Stimulated activated CD8-positive, alpha-beta memory T cell treated with anti-CD3 and anti-CD28 coated beads, Interleukin-12 subunit alpha, Interleukin-12 subunit beta, amount 100 ng/mL, for 4 hours (primary cell): ENCODE data around the gene CHP2.
"Not testable (repeated sequence)": the region's sequence is repeated elsewhere in the genome, so short reads cannot be mapped to it uniquely, and the experiment has no call there.

Experiments used
- DNase-seq: peaks from one replicate; pipeline ENCODE4 v3.0.0-alpha.2; 2020; ENCODE audit warnings: low read depth

The CHP2 gene

DNA sequence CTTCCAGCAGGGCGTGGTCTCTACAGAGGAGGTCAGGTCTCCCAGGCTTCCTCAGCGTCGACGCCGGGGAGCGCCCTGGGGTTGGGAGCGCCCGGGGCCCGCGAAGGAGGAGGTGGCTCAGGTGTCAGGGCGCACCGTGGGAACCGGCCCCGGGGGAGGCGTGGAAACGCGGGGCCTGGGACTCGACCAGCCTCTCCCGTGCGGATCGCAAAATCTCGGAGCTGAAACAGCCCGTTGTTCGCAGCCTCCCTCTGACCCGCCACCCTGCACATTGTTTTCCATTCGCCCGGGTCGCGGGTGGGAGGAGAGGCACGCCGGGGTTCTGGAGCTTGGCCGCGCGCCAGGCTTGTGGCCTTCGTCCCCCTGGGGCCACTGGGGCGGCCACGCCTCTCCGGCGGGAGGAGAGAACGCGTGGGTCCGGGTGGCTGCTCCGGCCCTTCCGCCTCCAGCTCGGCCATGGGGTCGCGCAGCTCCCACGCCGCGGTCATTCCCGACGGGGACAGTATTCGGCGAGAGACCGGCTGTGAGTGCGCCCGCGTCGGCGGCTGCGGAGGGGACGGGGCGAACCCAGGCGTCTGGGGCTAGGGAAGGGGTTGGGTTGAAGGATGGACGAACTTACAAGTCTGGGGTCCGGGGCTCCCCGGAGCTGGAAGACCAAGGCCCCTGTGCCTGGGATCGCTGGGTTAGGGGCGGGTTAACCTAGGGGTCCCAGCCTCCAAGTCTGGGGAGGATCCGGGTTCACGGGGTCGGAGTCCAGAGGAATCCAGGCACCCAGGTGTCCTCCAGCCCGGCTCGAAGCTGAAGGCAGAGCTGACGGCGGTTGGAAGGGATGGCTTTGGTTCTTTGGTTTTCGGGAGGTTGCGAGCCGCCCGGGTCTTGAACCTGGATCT, at the start of gene CHP2:
TSS of gene CHP2 (plus strand) at position 433 of the 890 bp plus-strand sequence. CDS start at position 457, 24 bp downstream.
- no peak for DNase-seq

GRCh38 chr16:23705517-23705902, 49.3 kb upstream of the CHP2 start:
- DNase-seq = no peak

GRCh38 chr16:23706439-23706838, 48.4 kb upstream of the CHP2 start:
- DNase-seq = no peak

DNA sequence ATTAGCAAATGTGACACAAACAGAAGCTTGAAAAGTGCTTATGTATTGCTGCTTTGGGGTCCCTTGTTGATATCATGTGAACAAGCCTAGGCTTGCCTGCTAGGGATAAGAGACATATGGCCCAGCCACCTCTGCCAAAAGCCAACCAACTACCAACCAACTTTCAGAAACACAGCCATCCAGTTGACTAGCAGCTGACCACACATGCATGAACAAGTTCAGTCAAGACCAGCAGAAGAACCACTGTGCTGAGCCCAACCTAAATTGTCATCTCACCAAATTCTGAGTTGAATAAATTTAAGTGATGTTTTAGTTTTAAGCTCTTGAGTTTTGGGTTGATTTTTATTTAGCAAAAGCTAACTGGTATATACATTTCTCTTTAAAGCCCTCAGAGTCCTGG, 45.3 kb upstream of the CHP2 start:
- no peak for DNase-seq

DNA sequence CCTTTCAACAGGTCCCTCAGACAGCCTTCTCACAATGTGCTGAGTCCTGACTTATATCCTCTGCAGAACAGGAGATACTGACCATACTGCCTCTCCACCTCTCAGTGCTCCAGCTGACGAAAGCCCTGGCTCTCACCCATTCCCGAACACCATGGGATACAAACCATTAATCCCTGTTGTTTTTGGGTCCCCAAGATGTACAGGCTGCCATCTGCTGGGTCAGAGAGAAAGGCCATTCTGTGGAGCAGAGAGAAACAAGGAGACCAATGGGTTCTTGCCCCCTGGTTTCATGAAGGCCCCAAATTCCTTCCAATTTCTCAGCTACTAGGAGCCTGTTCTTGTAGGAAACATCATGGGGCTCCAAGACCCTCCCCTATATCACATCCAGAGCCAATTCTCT, 44.8 kb upstream of the CHP2 start:
- DNase-seq = no peak

GRCh38 chr16:23710504-23710903, 44.3 kb upstream of the CHP2 start:
- no peak for DNase-seq

DNA sequence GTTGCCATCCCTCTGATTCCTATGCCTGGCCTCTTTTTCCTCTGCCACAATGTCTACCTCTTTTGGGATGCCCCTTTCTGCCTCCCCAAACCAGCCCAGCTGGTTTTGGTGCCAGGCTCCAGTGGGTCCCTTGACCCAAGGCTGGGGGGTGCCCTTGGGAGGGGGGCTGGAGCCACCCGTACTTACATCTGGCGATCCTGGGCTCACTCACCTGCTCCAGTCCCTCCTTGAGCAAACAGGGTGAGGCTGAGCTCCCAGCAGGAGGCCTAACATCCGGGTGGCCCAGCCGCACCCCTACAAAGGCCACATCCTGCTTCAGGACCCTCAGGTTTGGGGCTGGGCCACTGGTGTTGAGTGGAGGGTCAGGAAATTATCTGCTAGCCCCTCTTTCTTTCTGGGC, 43.0 kb upstream of the CHP2 start:
- no peak for DNase-seq

GRCh38 chr16:23712976-23713375, 41.9 kb upstream of the CHP2 start, which contains the start of gene ERN2:
Gene ERN2, minus strand, starts transcription at chr16:23713222. Its CDS starts 35 bp downstream, at chr16:23713187.
- DNase-seq = no peak

GRCh38 chr16:23716484-23716883, 38.3 kb upstream of the CHP2 start:
- no peak for DNase-seq

DNA sequence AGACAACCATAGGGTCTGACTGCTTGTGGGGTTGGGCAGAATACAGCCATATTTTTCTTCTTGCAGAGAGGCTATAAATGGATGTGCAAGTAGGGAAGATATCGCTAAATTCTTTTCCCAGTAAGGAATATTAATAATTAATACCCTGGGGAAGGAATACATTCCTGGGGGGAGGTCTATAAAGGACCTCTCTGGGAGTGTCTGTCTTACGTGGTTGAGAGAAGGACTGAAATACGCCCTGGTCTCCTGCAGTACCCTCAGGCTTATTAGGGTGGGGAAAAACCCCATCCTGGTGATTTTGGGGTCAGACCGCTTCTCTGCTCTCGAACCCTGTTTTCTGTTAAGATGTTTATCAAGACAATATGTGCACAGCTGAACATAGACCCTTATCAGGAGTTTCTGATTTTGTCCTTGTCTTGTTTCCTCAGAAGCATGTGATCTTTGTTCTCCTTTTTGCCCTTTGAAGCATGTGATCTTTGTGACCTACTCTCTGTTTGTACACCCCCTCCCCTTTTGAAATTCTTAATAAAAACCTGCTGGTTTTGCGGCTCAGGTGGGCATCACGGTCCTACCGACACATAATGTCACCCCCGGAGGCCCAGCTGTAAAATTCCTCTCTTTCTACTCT, 32.1 kb upstream of the CHP2 start:
- not testable (repeated sequence) for DNase-seq

DNA sequence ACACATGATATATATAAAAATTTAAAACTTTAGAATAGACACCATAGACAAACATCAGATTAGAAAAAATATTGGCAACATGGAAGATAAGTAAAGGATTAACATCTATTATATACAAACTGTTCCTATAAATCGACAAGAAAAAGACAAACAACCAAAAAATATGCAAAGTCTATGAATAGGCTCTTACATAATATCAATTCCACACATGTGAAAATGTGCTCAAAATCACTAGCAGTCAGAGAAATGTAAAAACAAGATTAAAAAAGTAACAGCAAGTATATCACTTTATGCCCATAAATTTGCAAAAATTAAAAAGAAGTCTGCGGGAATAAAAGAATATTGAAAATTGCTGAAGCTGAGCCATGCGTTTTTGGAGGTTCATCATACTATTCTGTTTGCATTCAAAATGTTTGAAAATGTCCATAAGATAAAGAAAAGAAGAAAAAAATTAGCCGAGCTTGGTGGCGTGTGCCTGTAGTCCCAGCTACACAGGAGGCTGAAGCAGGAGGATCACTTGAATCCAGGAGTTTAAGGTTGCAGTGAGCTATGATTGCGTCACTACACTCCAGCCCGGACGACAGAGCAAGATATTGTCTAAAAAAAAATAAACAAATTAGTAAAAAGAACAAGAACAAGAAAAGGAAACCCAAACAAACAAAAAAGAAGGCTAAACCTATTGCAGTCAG, 30.6 kb upstream of the CHP2 start:
- no peak for DNase-seq

DNA sequence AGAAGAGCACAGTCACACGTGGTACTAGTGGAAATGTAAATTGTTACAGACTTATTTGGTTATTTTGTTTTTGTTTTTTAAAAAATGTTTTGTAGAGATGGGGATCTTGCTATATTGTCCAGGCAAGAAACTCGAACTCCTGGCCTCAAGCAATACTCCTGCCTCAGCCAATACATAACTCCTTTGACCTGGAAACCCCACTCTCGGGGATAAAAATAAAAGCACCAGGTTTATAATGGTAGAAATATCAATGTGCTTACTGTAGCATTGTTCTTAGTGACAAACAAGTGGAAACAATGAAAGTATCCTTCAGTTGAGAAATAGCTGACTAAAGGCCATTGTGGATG, 30.1 kb upstream of the CHP2 start:
- DNase-seq = no peak

- no peak for DNase-seq
These were observed 28.1 kb upstream of the CHP2 start for GRCh38 chr16:23726710-23727109.

DNA sequence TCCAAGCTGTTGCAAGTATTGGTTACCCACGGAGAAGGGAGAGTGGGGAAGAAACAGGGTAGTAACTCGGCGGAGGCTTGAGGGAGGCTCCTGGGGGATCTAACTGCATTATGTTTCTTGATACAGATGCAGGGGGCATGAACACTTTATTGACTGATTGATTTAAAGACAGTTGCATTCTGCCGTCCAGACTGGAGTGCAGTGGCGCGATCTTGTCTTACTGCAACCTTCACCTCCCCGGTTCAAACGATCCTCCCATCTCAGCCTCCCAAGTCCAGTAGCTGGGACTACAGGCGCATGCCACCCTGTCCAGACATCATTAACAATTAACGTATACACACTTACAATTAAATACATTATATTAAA, 26.7 kb upstream of the CHP2 start:
- no peak for DNase-seq

GRCh38 chr16:23729503-23730424, 25.1 kb upstream of the CHP2 start:
- no peak for DNase-seq

DNA sequence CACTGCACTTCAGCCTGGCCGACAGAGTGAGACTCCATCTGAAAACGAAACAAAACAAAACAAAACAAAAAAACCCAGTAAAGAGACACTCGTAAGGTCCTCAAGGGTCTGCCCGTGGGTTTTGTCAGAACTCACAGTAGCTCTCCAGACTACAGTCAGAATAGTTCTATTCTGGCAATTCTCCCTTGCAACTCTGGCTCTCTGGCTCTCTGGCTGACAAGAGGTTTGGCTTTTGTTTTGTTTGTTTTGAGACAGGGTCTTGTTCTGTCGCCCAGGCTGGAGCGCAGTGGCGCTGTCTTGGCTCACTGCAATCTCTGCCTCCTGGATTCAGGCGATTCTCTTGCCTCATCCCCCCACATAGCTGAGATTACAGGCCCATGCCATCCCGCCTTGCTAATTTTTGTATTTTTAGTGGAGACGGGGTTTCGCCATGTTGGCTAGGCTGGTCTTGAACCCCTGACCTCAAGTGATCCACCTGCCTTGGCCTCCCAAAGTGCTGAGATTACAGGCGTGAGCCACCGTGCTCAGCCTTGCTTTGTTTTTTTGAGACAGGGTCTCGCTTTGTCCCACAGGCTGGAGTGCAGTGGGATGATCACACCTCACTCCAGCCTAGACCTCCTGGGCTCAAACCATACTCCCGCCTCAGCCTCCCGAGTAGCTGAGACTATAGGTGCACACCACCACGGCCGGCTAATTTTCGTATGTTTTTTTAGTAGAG, 20.5 kb upstream of the CHP2 start:
- DNase-seq = no peak

- DNase-seq = not testable (repeated sequence)
These were observed 17.3 kb upstream of the CHP2 start for GRCh38 chr16:23737423-23738028.

- no peak for DNase-seq
These were observed 15.3 kb upstream of the CHP2 start for GRCh38 chr16:23739516-23739915.

DNA sequence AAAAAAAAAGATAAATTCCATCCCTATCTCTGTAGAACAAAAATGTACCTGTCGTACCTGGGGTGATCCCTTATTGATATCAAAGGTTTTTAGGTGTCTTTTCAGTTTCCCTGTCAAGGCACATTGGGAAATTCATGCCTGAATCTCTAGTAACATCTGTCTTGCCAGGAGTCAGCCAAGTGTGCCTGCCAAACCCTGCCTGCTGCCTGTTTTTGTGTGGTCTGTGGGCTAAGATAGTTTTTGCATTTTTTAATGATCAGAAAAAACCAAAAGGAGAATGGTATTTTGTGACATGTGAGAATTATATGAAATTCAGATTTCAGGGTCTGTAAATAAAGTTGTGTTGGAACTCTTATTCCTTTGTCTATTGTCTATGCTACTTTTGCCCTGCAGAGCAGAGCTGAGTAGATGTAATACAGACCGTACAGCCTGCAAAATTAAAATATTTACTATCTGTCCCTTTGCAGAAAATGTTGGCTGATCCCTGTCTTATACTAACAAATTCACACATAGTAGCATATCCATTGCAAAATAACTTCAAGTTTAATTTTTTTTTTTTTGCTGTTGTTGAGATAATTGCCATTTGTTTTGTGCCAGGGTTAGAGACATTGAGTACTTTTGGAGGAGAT, 13.0 kb upstream of the CHP2 start:
- no peak for DNase-seq

DNA sequence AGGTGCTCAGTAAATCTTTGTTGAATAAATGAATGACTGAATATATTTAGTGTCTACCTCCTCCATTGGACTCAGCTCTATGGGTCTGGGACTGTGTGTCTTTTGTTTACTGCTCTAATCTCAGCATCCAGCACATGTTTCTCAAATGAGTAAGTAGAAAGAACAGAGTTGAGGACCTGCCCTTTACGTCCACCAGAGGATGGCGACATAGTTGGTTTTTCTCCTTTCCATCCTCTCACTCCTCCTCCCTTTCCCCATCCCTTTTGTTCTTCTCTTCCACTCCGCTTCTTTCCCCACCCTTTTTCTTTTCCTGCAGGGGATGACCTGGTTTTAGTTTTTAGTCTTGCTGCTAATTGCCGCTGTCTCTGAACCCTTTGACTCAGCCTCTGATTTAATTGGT, 12.1 kb upstream of the CHP2 start:
- no peak for DNase-seq
